M059J (cell line): ENCODE measurements around the gene RXFP2. TPM values are rescaled to one million over a fixed set of nuclear protein-coding genes. Genes with fewer than 3 reads are reported as not detected.

ENCODE experiments used
- DNase-seq: peaks from one replicate; pipeline ENCODE4 v3.0.0-alpha.2; 2012; ENCODE audit warnings: low read depth
- total RNA-seq: library from RNA; depleted of rRNA; stranded (reverse); fragments of >200 nt; shearing (Covaris generic); gene quantifications from 2 replicates; pipeline ENCODE4 v1.2.3, GENCODE V29; 2014

The RXFP2 gene
- total RNA-seq, 1 experiment from 2014 or later: 0.07 TPM

GRCh38 chr13:31767175-31767900, 28.0 kb downstream of the RXFP2 start:
- DNase-seq: peak; percentile 84

- no peak for DNase-seq
These were observed 29.0 kb downstream of the RXFP2 start for GRCh38 chr13:31768351-31768750.

GRCh38 chr13:31769575-31769974, 30.2 kb downstream of the RXFP2 start:
- DNase-seq: no peak

DNA sequence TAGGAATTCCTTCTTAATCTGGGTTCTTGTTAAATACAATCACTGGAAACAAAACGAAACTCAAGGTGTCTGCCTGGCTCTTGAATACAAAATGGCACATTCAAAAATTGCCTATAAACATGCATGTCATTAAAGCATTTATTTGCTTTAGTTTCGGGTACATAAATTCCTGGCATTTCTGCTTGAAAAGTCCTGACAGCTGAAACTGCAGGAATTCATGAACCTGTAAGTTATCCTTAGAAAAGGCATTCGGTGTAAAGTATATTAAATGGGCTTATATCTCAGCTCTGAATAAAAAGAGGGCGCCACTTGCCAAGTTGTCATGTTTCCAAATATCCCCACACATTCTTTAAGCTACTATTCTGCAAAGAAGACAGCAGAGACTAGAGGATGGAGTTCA, 32.9 kb downstream of the RXFP2 start:
- no peak for DNase-seq

GRCh38 chr13:31773538-31773937, 34.2 kb downstream of the RXFP2 start:
- peak; percentile 69 for DNase-seq

GRCh38 chr13:31774186-31774750, 34.9 kb downstream of the RXFP2 start:
- no peak for DNase-seq

DNA sequence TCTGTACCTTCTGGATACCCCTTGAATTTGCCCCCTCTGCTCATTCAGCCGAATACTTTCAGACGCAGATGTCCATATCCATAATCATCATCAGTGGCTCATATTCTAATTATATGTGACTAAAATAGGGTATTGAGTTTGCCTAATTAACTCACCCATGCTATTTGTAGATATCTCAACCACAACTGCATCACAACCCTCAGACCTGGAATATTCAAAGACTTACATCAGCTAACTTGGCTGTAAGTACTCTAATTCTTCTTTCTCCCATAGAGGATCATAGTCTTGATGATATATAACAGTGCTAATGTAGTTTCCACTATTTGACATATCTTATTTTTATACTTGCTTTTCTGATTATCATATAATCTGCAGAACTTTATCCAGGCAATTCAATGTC, 35.8 kb downstream of the RXFP2 start:
- no peak for DNase-seq

GRCh38 chr13:31775686-31776085, 36.4 kb downstream of the RXFP2 start:
- no peak for DNase-seq

GRCh38 chr13:31781064-31781463, 41.7 kb downstream of the RXFP2 start:
- peak; percentile 50 for DNase-seq

- DNase-seq: no peak
These were observed 46.7 kb downstream of the RXFP2 start for GRCh38 chr13:31786011-31786410.

GRCh38 chr13:31790992-31791391, 51.7 kb downstream of the RXFP2 start:
- DNase-seq: peak; percentile 90

DNA sequence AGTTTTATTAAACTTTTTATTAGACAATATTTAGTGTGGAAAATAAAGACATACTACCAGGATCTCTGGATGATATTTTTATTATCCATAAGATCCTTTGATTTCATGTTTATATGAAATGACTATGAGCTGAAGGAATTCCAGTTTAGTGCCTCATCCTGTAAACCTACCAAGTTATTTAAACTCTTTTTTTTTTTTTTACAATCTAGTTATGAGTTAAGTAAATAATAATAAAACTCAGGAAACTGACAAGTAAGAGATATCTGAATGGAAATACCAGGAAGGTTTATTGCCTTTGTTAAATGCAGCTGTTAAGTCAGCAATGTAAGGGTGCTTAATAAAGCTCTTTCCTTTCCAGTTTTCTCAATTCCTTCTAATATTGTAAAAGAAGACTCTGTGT, 53.9 kb downstream of the RXFP2 start:
- DNase-seq: peak; percentile 62

DNA sequence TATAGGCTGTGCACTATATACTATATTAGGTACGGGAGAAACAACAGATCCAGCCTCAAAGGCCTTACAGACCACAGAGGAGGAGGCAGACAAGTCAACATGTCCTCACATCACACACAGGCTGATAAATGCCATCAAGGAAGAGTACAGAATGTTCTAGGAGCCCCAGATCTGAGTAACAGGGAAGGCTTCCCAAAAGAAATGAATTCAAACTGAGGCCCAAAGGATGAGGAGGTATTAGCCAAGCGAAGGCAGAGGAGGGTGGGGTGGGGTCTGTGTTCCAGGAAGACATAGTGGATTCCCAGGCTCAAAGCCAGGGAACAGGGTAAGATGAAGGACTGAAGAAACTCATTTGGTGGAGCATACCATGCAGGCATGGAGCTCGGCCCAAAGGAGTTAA, 55.1 kb downstream of the RXFP2 start:
- no peak for DNase-seq

DNA sequence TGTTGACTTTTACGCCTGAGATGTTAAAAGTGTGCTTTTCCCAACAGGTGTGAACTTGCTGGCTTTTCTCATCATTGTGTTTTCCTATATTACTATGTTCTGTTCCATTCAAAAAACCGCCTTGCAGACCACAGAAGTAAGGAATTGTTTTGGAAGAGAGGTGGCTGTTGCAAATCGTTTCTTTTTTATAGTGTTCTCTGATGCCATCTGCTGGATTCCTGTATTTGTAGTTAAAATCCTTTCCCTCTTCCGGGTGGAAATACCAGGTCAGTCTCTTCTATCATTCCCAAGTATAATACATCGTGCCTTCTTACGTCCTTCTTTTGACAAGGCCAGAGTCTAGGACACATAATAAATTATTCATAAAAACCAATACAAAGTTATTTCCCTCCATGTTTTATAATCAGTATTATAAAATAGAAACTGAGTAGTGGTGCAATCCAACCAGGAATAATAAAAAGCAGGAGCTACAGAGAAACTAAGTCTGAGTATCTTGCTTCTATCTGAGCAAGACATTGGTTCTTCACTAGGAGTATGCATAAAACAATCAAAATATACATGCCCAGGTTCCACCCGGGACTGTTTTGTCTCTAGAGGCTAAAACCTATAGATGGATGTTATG, 57.9 kb downstream of the RXFP2 start:
- peak; percentile 60 for DNase-seq

DNA sequence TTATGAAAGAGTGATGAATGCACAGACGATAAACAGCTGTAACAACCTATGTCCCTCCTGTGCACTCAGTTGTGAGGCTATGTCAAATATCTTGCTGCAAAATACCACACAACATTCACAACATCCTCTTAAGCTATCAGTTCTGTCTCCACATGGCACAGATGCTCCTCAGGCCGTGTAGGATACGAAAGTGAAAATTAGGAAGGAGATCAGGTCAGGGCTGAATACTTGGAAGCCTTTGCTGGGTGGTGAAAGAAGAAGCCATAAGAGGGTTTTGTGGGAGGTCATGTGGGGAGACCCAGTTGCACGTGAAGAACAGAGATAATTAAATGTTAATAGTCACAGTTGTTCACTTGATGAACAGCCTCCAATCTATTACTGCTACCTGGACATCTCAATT, 58.9 kb downstream of the RXFP2 start:
- no peak for DNase-seq

GRCh38 chr13:31801088-31801487, 61.8 kb downstream of the RXFP2 start:
- DNase-seq: no peak

DNA sequence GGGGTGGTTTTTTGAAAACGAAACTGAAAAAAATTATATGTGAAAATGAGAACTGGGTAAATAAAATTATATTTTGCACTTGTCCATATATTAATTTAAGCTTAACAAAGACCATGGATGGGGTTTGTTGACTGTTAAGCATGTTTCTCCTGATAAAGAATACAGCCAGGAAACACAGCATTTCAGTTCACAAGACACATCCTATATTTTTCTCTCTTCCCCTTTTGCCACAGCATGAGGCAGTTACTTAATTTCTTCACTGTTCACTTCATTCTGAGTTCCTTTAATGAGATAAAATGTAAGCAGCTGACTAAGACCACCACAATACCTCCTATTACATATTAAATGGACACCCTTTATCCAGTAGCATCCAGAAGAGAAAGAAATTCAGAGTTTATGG, 64.0 kb downstream of the RXFP2 start:
- DNase-seq: no peak

GRCh38 chr13:31805841-31806240, 66.5 kb downstream of the RXFP2 start:
- no peak for DNase-seq

- peak; percentile 19 for DNase-seq
These were observed 67.8 kb downstream of the RXFP2 start for GRCh38 chr13:31807090-31807541.

GRCh38 chr13:31814536-31814935, 75.2 kb downstream of the RXFP2 start:
- no peak for DNase-seq

GRCh38 chr13:31815361-31816144, 76.2 kb downstream of the RXFP2 start:
- no peak for DNase-seq

GRCh38 chr13:31818236-31818635, 78.9 kb downstream of the RXFP2 start:
- peak; percentile 33 for DNase-seq
